ENCODE measurements around the gene SNX5.
A peak's percentile ranks its signal among the peaks of the same experiment; 100 is the strongest.

The SNX5 gene

DNA sequence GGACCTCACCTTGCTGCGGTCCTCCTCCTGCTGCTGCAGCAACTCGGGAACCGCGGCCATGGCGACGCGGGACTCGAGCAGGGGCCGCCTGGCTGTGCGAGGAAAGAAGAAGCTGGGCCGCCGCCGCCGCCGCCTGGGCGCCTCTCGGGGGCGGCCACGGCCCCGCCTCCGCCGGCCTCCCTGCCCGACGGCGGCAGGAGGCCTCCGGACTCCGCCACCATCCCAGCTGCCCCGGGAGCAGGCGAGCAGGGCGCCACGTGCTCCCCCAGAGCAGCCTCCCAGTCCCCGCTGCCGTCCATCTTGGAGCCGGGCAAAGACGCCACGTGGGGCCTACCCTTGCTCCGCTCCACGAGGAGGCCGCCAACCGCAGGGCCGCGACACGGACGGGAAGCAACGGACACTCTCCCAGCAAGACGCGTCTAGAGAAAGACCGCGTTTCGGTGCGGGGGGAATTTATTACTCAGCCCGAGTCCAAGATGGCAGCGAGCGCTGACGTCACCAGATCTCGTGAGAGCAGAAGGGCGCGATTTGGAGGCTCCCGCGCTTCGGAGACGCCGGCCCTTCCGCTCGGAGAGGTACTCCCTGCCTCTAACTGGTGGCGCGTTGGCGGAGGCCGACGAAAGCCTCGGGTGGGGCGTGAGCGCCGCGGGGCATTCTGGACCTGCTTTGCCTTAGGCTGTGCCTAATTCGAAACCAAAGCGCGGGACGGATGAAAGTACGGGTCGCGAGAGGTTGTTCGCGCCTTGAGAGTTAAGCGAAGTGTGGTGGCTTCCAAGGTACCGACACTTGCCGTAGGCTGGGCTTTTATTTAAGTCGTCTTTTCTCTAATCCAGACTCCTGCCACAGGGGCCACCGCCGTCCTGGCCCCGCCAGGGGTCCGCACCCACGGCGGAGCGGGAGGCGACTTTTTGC lies at the start of gene SNX5, which contains the start of gene MGME1:
TSS of gene SNX5 (minus strand) at position 429 of the 912 bp plus-strand sequence. CDS start at position 60, 369 bp downstream.
TSS of gene MGME1 (plus strand) at position 653 of the 912 bp plus-strand sequence. CDS start 842 bp downstream, outside the sequence.
- peak; percentile 97 for DNase-seq (ENCODE audit: low read depth)
- TF ChIP-seq, protein P1, sequence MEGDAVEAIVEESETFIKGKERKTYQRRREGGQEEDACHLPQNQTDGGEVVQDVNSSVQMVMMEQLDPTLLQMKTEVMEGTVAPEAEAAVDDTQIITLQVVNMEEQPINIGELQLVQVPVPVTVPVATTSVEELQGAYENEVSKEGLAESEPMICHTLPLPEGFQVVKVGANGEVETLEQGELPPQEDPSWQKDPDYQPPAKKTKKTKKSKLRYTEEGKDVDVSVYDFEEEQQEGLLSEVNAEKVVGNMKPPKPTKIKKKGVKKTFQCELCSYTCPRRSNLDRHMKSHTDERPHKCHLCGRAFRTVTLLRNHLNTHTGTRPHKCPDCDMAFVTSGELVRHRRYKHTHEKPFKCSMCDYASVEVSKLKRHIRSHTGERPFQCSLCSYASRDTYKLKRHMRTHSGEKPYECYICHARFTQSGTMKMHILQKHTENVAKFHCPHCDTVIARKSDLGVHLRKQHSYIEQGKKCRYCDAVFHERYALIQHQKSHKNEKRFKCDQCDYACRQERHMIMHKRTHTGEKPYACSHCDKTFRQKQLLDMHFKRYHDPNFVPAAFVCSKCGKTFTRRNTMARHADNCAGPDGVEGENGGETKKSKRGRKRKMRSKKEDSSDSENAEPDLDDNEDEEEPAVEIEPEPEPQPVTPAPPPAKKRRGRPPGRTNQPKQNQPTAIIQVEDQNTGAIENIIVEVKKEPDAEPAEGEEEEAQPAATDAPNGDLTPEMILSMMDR (IDR thresholded peaks at IDR 0.05; ENCODE audit: control insufficient read depth, insufficient read depth, low read depth, low read length, missing control alignments), result no peak
- H3K4me3 ChIP-seq (ENCODE audit: control insufficient read depth, low read depth, low read length), result peak within 1 kb of the TSS; percentile 92

DNA sequence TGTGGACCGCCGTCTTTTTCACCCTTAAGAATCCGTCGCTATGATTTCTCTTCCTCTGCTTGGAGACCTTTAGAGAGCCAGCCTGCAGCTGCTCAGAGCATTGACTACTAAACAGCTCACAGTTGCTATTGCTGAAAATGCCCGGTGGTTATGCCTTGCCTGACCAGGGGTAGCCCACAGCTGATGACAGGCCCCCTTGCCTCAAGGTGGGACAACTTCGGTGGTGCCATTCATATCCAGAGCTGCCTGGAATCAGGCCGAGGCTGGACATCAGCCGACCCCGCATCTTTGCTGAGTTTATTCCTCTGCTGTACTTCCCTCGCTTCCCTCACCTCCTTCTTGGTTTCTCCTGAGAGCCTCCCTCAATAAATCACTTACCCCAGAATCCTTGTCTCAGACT lies 49.5 kb upstream of the SNX5 start:
- no peak overlapping the region for H3K4me3 ChIP-seq (ENCODE audit: control insufficient read depth, low read depth, low read length)
- TF ChIP-seq, protein P1 (IDR thresholded peaks at IDR 0.05; ENCODE audit: control insufficient read depth, insufficient read depth, low read depth, low read length, missing control alignments), result no peak
- DNase-seq (ENCODE audit: low read depth), result no peak

DNA sequence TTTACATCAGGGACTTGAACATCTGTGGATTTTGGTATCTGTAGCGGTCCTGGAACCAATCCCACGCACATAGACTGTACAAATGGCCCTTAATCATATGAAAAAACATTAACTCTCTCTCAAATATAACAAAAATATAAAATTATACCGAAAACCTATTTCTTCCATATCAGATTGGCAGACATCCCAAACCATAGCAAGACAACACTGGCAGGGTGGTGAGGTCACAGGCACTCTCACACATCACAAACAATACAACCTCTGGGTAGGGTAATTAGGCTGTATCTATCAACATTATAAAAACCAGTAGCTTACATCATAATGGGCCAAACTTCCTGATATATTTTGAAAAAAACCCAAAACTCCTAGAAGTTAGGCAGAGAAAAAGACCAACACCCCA lies 48.2 kb upstream of the SNX5 start:
- TF ChIP-seq, protein P1 (IDR thresholded peaks at IDR 0.05; ENCODE audit: control insufficient read depth, insufficient read depth, low read depth, low read length, missing control alignments), result no peak
- no peak overlapping the region for H3K4me3 ChIP-seq (ENCODE audit: control insufficient read depth, low read depth, low read length)
- no peak for DNase-seq (ENCODE audit: low read depth)

DNA sequence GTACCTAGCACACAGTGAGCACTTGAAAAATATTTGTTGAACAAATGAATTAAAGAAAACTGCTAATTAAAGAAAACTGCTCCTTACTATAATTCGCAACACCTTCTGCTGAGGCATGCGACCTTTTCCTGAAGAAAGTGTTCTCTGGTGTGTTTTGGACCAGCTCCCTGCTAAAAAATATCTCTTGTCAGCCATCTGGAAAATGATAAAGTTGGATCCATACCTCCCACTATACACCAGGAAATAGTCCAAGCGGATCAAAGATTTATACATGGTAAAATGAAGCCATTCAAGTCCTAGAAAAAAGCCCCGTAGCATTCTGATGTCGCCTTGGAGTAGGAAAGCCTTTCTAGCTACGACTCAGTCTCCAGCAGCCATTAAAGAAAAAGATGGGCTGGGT lies 45.8 kb upstream of the SNX5 start:
- DNase-seq (ENCODE audit: low read depth), result no peak
- H3K4me3 ChIP-seq (ENCODE audit: control insufficient read depth, low read depth, low read length), result no peak overlapping the region
- TF ChIP-seq, protein P1 (IDR thresholded peaks at IDR 0.05; ENCODE audit: control insufficient read depth, insufficient read depth, low read depth, low read length, missing control alignments), result no peak

DNA sequence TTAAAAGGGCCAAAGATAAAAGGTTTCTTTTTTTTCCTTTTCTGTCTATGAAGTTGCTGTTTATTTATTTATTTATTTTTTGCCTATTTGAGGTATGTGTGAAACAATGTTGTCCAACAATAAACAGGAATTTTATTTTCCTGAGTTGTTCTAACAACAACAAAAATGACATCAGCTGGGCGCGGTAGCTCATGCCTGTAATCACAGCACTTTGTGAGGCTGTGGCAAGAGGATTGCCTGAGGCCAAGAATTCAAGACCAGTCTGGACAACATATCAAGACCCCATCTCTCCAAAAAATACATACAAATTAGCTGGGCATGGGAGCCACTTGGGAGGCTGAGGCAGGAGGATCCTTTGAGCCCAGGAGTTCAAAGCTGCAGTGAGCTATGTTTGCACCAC lies 44.3 kb upstream of the SNX5 start:
- TF ChIP-seq, protein P1 (IDR thresholded peaks at IDR 0.05; ENCODE audit: control insufficient read depth, insufficient read depth, low read depth, low read length, missing control alignments), result no peak
- DNase-seq (ENCODE audit: low read depth), result no peak
- H3K4me3 ChIP-seq (ENCODE audit: control insufficient read depth, low read depth, low read length), result no peak overlapping the region

DNA sequence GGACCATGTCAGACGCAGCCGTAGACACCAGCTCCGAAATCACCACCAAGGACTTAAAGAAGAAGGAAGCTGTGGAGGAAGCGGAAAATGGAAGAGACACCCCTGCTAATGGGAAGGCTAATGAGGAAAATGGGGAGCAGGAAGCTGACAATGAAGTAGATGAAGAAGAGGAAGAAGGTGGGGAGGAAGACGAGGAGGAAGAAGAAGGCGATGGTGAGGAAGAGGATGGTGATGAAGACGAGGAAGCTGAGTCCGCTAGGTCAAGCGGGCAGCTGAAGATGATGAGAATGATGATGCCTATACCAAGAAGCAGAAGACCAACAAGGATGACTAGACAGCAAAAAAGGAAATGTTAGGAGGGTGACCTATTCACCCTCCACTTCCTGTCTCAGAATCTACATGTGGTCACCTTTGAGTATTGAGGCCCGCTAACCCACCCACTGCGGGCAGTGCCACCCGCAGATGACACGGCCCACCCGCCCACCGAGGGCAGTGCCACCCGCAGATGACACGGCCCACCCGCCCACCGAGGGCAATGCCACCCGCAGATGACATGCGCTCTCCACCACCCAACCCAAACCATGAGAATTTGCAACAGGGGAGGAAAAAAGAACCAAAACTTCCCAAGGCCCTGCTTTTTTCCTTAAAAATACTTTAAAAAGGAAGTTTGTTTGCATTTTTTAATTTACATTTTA lies 43.5 kb upstream of the SNX5 start:
- no peak overlapping the region for H3K4me3 ChIP-seq (ENCODE audit: control insufficient read depth, low read depth, low read length)
- TF ChIP-seq, protein P1 (IDR thresholded peaks at IDR 0.05; ENCODE audit: control insufficient read depth, insufficient read depth, low read depth, low read length, missing control alignments), result no peak
- no peak for DNase-seq (ENCODE audit: low read depth)
